Neural progenitor cell (in vitro differentiated cells): ENCODE measurements around the gene CUL5. TPM values are rescaled to one million over a fixed set of nuclear protein-coding genes. Genes with fewer than 3 reads are reported as not detected.

Experiments used
- DNase-seq: peaks from one replicate; pipeline ENCODE4 v3.0.0-alpha.2; 2016; ENCODE audit warnings: low spot score
- H2AFZ ChIP-seq: fragments of 200-600 bp; sonication (generic); replicated peaks from 2 replicates; pipeline ENCODE4 v1.6.1; 2016; ENCODE audit warnings: antibody characterized with exemption
- H3F3A ChIP-seq: fragments of 200-600 bp; sonication (generic); 2 replicates; pipeline ENCODE4 v1.6.1; 2016; ENCODE audit warnings: antibody characterized with exemption, low read depth
- H3K27ac ChIP-seq: fragments of 200-600 bp; sonication (generic); 2 replicates; pipeline ENCODE4 v1.5.1; 2016; ENCODE audit warnings: mild to moderate bottlenecking
- H3K27me3 ChIP-seq: fragments of 200-600 bp; sonication (generic); 2 replicates; pipeline ENCODE4 v1.6.1; 2016; ENCODE audit warnings: mild to moderate bottlenecking, moderate library complexity
- H3K36me3 ChIP-seq: fragments of 200-600 bp; sonication (generic); 2 replicates; pipeline ENCODE4 v1.5.1; 2016
- H3K4me1 ChIP-seq: fragments of 200-600 bp; sonication (generic); 2 replicates; pipeline ENCODE4 v1.6.1; 2016; ENCODE audit warnings: mixed run types
- H3K4me2 ChIP-seq: fragments of 200-600 bp; sonication (generic); 2 replicates; pipeline ENCODE4 v1.6.1; 2016
- H3K4me3 ChIP-seq: fragments of 200-600 bp; sonication (generic); 2 replicates; pipeline ENCODE4 v1.5.1; 2016
- H3K79me2 ChIP-seq: fragments of 200-600 bp; sonication (generic); 2 replicates; pipeline ENCODE4 v1.6.1; 2016; ENCODE audit warnings: low read depth
- H3K9ac ChIP-seq: fragments of 200-600 bp; sonication (generic); 2 replicates; pipeline ENCODE4 v1.6.1; 2016
- H3K9me3 ChIP-seq: fragments of 200-600 bp; sonication (generic); 2 replicates; pipeline ENCODE4 v1.5.1; 2016; ENCODE audit warnings: low read depth
- H4K20me1 ChIP-seq: fragments of 200-600 bp; sonication (generic); 2 replicates; pipeline ENCODE4 v1.6.1; 2016; ENCODE audit warnings: low read depth
- H3K27ac Mint-ChIP-seq: 3 replicates; pipeline ENCODE4 v1.8.0; 2021; ENCODE audit warnings: mixed read lengths
- H3K27me3 Mint-ChIP-seq: 2 replicates; pipeline ENCODE4 v1.8.0; 2022; ENCODE audit warnings: low read depth, mild to moderate bottlenecking, inconsistent platforms, moderate library complexity, mixed read lengths; ENCODE audit not compliant: insufficient read depth
- H3K36me3 Mint-ChIP-seq: 3 replicates; pipeline ENCODE4 v1.8.0; 2021; ENCODE audit warnings: mixed read lengths
- H3K4me1 Mint-ChIP-seq: 3 replicates; pipeline ENCODE4 v1.8.0; 2021; ENCODE audit warnings: mixed read lengths
- H3K4me3 Mint-ChIP-seq: 3 replicates; pipeline ENCODE4 v1.8.0; 2021; ENCODE audit warnings: mild to moderate bottlenecking, moderate library complexity, mixed read lengths
- H3K9me3 Mint-ChIP-seq: 3 replicates; pipeline ENCODE4 v1.8.0; 2020; ENCODE audit warnings: mixed read lengths
- EZH2 ChIP-seq: fragments of 200-600 bp; sonication (generic); IDR thresholded peaks from 2 replicates; pipeline ENCODE4 v1.6.1; 2017; ENCODE audit warnings: antibody characterized with exemption, mild to moderate bottlenecking, moderate library complexity
- EZH2phosphoT487 ChIP-seq: fragments of 200-600 bp; sonication (generic); IDR thresholded peaks from 2 replicates; pipeline ENCODE4 v1.6.1; 2017; ENCODE audit warnings: antibody characterized with exemption
- total RNA-seq: library from RNA; depleted of rRNA; stranded (reverse); fragments of >200 nt; gene quantifications from 2 replicates; pipeline ENCODE4 v1.2.3, GENCODE V29; 2015; ENCODE audit warnings: low replicate concordance
- TF ChIP-seq, protein P1 (sequence below): fragments of 200-600 bp; sonication (generic); IDR thresholded peaks from 2 replicates; pipeline ENCODE4 v1.5.1; 2017; ENCODE audit warnings: antibody characterized with exemption, mild to moderate bottlenecking

CUL5 gene
- total RNA-seq, 1 donor from 2014 or later = 55.1 TPM

DNA sequence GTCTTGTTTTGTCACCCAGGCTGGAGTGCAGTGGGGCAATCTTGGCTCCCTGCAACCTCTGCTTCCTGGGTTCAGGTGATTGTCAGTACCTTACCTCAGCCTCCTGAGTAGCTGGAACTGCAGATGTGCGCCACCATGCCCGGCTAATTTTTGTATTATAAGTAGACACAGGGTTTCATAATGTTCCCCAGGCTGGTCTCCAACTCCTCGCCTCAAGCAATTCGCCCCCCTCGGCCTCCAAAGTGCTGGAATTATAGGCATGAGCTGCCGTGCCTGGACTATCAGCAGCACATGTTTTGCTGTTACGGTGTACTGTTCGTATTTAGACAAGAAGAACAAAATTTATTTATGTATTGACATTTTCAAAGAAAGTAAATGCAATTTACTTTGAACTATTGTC lies 45.6 kb upstream of the CUL5 start:
- Histone ChIP-seq H3F3A (peaks cover 4% of the 10 kb centered on the region), H3K4me1 (no peaks in the 10 kb centered on the region), H3K27me3 (no peaks in the 10 kb centered on the region), H4K20me1 (no peaks in the 10 kb centered on the region), H3K9me3 (no peaks in the 10 kb centered on the region), H3K79me2 (peaks cover 4% of the 10 kb centered on the region), H3K9ac (no peak overlapping the region), H3K36me3 (peaks cover 8% of the 10 kb centered on the region), H3K4me2 (no peak overlapping the region), H3K4me3 (no peak overlapping the region), H2AFZ (no peak overlapping the region), H3K27ac (no peak overlapping the region)
- H3K27ac Mint-ChIP-seq = no peak overlapping the region
- no peaks in the 10 kb centered on the region for H3K27me3 Mint-ChIP-seq
- no peak for TF ChIP-seq EZH2phosphoT487
- TF ChIP-seq, protein P1, sequence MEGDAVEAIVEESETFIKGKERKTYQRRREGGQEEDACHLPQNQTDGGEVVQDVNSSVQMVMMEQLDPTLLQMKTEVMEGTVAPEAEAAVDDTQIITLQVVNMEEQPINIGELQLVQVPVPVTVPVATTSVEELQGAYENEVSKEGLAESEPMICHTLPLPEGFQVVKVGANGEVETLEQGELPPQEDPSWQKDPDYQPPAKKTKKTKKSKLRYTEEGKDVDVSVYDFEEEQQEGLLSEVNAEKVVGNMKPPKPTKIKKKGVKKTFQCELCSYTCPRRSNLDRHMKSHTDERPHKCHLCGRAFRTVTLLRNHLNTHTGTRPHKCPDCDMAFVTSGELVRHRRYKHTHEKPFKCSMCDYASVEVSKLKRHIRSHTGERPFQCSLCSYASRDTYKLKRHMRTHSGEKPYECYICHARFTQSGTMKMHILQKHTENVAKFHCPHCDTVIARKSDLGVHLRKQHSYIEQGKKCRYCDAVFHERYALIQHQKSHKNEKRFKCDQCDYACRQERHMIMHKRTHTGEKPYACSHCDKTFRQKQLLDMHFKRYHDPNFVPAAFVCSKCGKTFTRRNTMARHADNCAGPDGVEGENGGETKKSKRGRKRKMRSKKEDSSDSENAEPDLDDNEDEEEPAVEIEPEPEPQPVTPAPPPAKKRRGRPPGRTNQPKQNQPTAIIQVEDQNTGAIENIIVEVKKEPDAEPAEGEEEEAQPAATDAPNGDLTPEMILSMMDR = no peak
- no peak for TF ChIP-seq EZH2
- peaks cover 6% of the 10 kb centered on the region for H3K36me3 Mint-ChIP-seq
- no peak for DNase-seq
- no peaks in the 10 kb centered on the region for H3K9me3 Mint-ChIP-seq
- no peaks in the 10 kb centered on the region for H3K4me1 Mint-ChIP-seq
- no peak overlapping the region for H3K4me3 Mint-ChIP-seq

DNA sequence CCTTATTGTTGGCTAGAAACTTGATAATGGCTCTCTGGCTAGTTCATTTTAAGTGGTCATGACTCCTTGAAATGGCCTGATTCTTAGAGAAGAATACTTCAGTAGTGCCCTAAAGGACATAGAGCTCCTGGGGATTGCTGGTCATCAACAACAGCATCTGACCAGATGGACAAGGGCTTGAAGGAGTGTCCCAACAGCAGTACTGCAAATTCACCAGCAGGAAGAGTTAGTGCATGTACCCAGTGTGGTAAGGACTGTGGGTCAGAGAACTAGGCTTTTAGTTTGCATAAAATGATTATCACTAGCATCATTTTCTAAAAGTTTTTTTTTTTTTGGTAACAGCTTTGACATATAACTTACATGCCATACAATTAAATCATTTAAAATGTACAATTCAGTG lies 39.5 kb upstream of the CUL5 start:
- peaks cover 6% of the 10 kb centered on the region for H3K4me1 Mint-ChIP-seq
- Histone ChIP-seq H3K4me2 (no peak overlapping the region), H3K4me1 (no peaks in the 10 kb centered on the region), H3K9ac (no peak overlapping the region), H2AFZ (no peak overlapping the region), H3K27ac (no peak overlapping the region), H3K36me3 (no peaks in the 10 kb centered on the region), H3K4me3 (no peak overlapping the region), H3K79me2 (no peaks in the 10 kb centered on the region), H4K20me1 (no peaks in the 10 kb centered on the region), H3K27me3 (no peaks in the 10 kb centered on the region), H3F3A (no peaks in the 10 kb centered on the region), H3K9me3 (no peaks in the 10 kb centered on the region)
- H3K27me3 Mint-ChIP-seq = no peaks in the 10 kb centered on the region
- no peak overlapping the region for H3K4me3 Mint-ChIP-seq
- TF ChIP-seq, protein P1 = peak; percentile 29
- TF ChIP-seq EZH2phosphoT487 = no peak
- no peaks in the 10 kb centered on the region for H3K9me3 Mint-ChIP-seq
- no peak for DNase-seq
- H3K36me3 Mint-ChIP-seq = peaks cover 1% of the 10 kb centered on the region
- H3K27ac Mint-ChIP-seq = no peak overlapping the region

DNA sequence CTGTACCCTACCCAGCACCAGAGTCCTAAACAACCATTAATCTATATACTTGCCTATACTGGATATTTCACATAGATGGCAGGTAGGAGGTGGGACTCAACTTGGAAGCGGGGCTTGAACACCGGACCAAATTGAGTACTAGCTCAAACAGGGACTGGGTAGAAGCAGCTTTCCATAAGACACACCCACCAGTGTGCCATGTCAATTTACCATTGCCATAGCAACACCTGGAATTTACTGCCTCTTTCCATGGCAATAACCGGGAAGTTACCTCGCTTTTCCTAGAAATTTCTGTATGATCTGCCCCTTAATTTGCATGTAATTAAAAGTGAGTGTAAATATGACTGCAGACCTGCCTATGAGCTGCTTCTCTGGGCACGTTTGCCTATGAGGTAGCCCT lies 38.6 kb upstream of the CUL5 start:
- H2AFZ ChIP-seq = no peak overlapping the region
- no peak overlapping the region for H3K27ac ChIP-seq
- Mint-ChIP-seq H3K27ac (no peak overlapping the region), H3K27me3 (no peaks in the 10 kb centered on the region), H3K36me3 (peaks cover 1% of the 10 kb centered on the region), H3K4me3 (no peak overlapping the region), H3K9me3 (no peaks in the 10 kb centered on the region), H3K4me1 (peaks cover 6% of the 10 kb centered on the region)
- no peak for TF ChIP-seq EZH2phosphoT487
- no peak for TF ChIP-seq EZH2
- TF ChIP-seq, protein P1 = no peak
- no peaks in the 10 kb centered on the region for H3K79me2 ChIP-seq
- no peak for DNase-seq
- no peak overlapping the region for H3K4me3 ChIP-seq
- H3F3A ChIP-seq = no peaks in the 10 kb centered on the region
- H3K27me3 ChIP-seq = no peaks in the 10 kb centered on the region
- H3K9ac ChIP-seq = no peak overlapping the region
- H3K9me3 ChIP-seq = no peaks in the 10 kb centered on the region
- H4K20me1 ChIP-seq = no peaks in the 10 kb centered on the region
- H3K4me1 ChIP-seq = no peaks in the 10 kb centered on the region
- H3K36me3 ChIP-seq = no peaks in the 10 kb centered on the region
- no peak overlapping the region for H3K4me2 ChIP-seq
